OCI-LY1 (cell line): ENCODE data around the gene SLC24A4.

Experiments used
- H2AFZ ChIP-seq: fragments of 200-600 bp; sonication (generic), shearing (Covaris generic); 2 replicates; pipeline ENCODE4 v1.6.0; 2014; ENCODE audit warnings: antibody characterized with exemption, mild to moderate bottlenecking, low read length
- H3F3A ChIP-seq: fragments of 200-600 bp; sonication (generic), shearing (Covaris generic); 2 replicates; pipeline ENCODE4 v1.6.0; 2014; ENCODE audit warnings: mild to moderate bottlenecking, antibody characterized with exemption, low read length, moderate library complexity; ENCODE audit not compliant: insufficient read depth
- H3K27ac ChIP-seq: fragments of 200-600 bp; sonication (generic); 2 replicates; pipeline ENCODE4 v1.5.1; 2014; ENCODE audit warnings: low read length, mixed run types, mild to moderate bottlenecking, low read depth; ENCODE audit not compliant: poor library complexity, severe bottlenecking
- H3K27me3 ChIP-seq: fragments of 200-600 bp; sonication (generic); 2 replicates; pipeline ENCODE4 v1.6.0; 2014; ENCODE audit warnings: antibody characterized with exemption, mild to moderate bottlenecking, low read length, moderate library complexity; ENCODE audit not compliant: insufficient read depth
- H3K36me3 ChIP-seq: fragments of 200-600 bp; sonication (generic); 2 replicates; pipeline ENCODE4 v1.6.1; 2014; ENCODE audit warnings: mild to moderate bottlenecking, antibody characterized with exemption, low read length, moderate library complexity, mixed read lengths; ENCODE audit not compliant: insufficient read depth
- H3K4me1 ChIP-seq: fragments of 200-600 bp; sonication (generic); 2 replicates; pipeline ENCODE4 v1.5.1; 2014; ENCODE audit warnings: mild to moderate bottlenecking, low read length, moderate library complexity; ENCODE audit not compliant: insufficient read depth, severe bottlenecking
- H3K4me2 ChIP-seq: fragments of 200-600 bp; sonication (generic), shearing (Covaris generic); 2 replicates; pipeline ENCODE4 v1.6.1; 2014; ENCODE audit warnings: low read length
- H3K4me3 ChIP-seq: fragments of 200-600 bp; sonication (generic); 2 replicates; pipeline ENCODE4 v1.5.1; 2014; ENCODE audit warnings: low read length, low read depth, mild to moderate bottlenecking, mixed read lengths; ENCODE audit not compliant: poor library complexity, severe bottlenecking
- H3K79me2 ChIP-seq: fragments of 200-600 bp; shearing (Covaris generic); 2 replicates; pipeline ENCODE4 v1.6.1; 2016; ENCODE audit warnings: mixed run types, low read length, mixed read lengths; ENCODE audit not compliant: insufficient read depth
- H3K9ac ChIP-seq: fragments of 200-600 bp; sonication (generic), shearing (Covaris generic); 2 replicates; pipeline ENCODE4 v1.6.1; 2014; ENCODE audit warnings: mild to moderate bottlenecking, low read length, mixed read lengths
- H3K9me2 ChIP-seq: fragments of 200-600 bp; sonication (generic), shearing (Covaris generic); 2 replicates; pipeline ENCODE4 v1.6.1; 2014; ENCODE audit warnings: low read depth, mild to moderate bottlenecking, low read length, mixed read lengths
- H3K9me3 ChIP-seq: fragments of 200-600 bp; shearing (Covaris generic); 2 replicates; pipeline ENCODE4 v1.6.1; 2014; ENCODE audit warnings: low read length, mixed read lengths
- H4K20me1 ChIP-seq: fragments of 200-600 bp; sonication (generic), shearing (Covaris generic); 2 replicates; pipeline ENCODE4 v1.6.0; 2016; ENCODE audit warnings: mild to moderate bottlenecking, low read length; ENCODE audit not compliant: insufficient read depth
- EZH2 ChIP-seq: fragments of 200-600 bp; sonication (generic), shearing (Covaris generic); IDR thresholded peaks from 2 replicates; pipeline ENCODE4 v1.8.0; 2017; ENCODE audit warnings: borderline replicate concordance, mixed run types, mild to moderate bottlenecking, antibody characterized with exemption, low read length, moderate library complexity, mixed read lengths
- TF ChIP-seq, protein P1 (sequence below): fragments of 200-600 bp; sonication (generic), shearing (Covaris generic); IDR thresholded peaks from 2 replicates; pipeline ENCODE4 v1.5.1; 2017; ENCODE audit warnings: mild to moderate bottlenecking, antibody characterized with exemption, low read length, moderate library complexity, mixed read lengths

SLC24A4 gene

GRCh38 chr14:92549859-92550230 lies 226.9 kb downstream of the SLC24A4 start:
- Histone ChIP-seq H3K4me1 (peaks cover 10% of the 10 kb centered on the region), H3K4me3 (no peak overlapping the region), H2AFZ (no peak overlapping the region), H3K9me3 (no peaks in the 10 kb centered on the region), H3K4me2 (no peak overlapping the region), H3K36me3 (no peaks in the 10 kb centered on the region), H3K27ac (no peak overlapping the region), H3F3A (no peaks in the 10 kb centered on the region), H3K9me2 (no peaks in the 10 kb centered on the region), H3K9ac (no peak overlapping the region), H3K27me3 (no peaks in the 10 kb centered on the region), H4K20me1 (no peaks in the 10 kb centered on the region), H3K79me2 (no peaks in the 10 kb centered on the region)
- TF ChIP-seq, protein P1, sequence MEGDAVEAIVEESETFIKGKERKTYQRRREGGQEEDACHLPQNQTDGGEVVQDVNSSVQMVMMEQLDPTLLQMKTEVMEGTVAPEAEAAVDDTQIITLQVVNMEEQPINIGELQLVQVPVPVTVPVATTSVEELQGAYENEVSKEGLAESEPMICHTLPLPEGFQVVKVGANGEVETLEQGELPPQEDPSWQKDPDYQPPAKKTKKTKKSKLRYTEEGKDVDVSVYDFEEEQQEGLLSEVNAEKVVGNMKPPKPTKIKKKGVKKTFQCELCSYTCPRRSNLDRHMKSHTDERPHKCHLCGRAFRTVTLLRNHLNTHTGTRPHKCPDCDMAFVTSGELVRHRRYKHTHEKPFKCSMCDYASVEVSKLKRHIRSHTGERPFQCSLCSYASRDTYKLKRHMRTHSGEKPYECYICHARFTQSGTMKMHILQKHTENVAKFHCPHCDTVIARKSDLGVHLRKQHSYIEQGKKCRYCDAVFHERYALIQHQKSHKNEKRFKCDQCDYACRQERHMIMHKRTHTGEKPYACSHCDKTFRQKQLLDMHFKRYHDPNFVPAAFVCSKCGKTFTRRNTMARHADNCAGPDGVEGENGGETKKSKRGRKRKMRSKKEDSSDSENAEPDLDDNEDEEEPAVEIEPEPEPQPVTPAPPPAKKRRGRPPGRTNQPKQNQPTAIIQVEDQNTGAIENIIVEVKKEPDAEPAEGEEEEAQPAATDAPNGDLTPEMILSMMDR: no peak
- no peak for TF ChIP-seq EZH2
